Stimulated activated naive CD4-positive, alpha-beta T cell (primary cell): ENCODE measurements around the gene ZBTB38.
A peak's percentile ranks its signal among the peaks of the same experiment; 100 is the strongest.

ENCODE experiments used
- DNase-seq, 6 experiments: peaks; one replicate each; lab custom pipeline; 2025; lab: John Stamatoyannopoulos, UW

Gene ZBTB38

GRCh38 chr3:141368062-141368924, at the start of gene ZBTB38:
Gene ZBTB38, plus strand, starts transcription at chr3:141368504. Its CDS starts 73,885 bp downstream, at chr3:141442389.
- DNase-seq: no peak

GRCh38 chr3:141320399-141321108, 47.8 kb upstream of the ZBTB38 start:
- peak in 2 of 6 experiments; percentile 19 to 20 for DNase-seq

GRCh38 chr3:141321109-141321497, 47.2 kb upstream of the ZBTB38 start:
- peak in 1 of 6 experiments; percentile 19 for DNase-seq

- DNase-seq: no peak
Measured at GRCh38 chr3:141323936-141324704, 44.2 kb upstream of the ZBTB38 start.

GRCh38 chr3:141326123-141326522, 42.2 kb upstream of the ZBTB38 start:
- no peak for DNase-seq

GRCh38 chr3:141326626-141327025, 41.7 kb upstream of the ZBTB38 start:
- DNase-seq: no peak

GRCh38 chr3:141328286-141329166, 39.8 kb upstream of the ZBTB38 start:
- DNase-seq: no peak

GRCh38 chr3:141330235-141330634, 38.1 kb upstream of the ZBTB38 start:
- DNase-seq: no peak

- DNase-seq: no peak
Measured at GRCh38 chr3:141330718-141331376, 37.5 kb upstream of the ZBTB38 start.

- DNase-seq: no peak
Measured at GRCh38 chr3:141331377-141332318, 36.7 kb upstream of the ZBTB38 start.

GRCh38 chr3:141332416-141332815, 35.9 kb upstream of the ZBTB38 start:
- no peak for DNase-seq

GRCh38 chr3:141333836-141334626, 34.3 kb upstream of the ZBTB38 start:
- DNase-seq: no peak

- no peak for DNase-seq
Measured at GRCh38 chr3:141334627-141335250, 33.6 kb upstream of the ZBTB38 start.

GRCh38 chr3:141335531-141336061, 32.7 kb upstream of the ZBTB38 start:
- no peak for DNase-seq

GRCh38 chr3:141336672-141337522, 31.4 kb upstream of the ZBTB38 start:
- no peak for DNase-seq

GRCh38 chr3:141337523-141337854, 30.8 kb upstream of the ZBTB38 start:
- no peak for DNase-seq

- no peak for DNase-seq
Measured at GRCh38 chr3:141337991-141338390, 30.3 kb upstream of the ZBTB38 start.
